HG03469 (cell line): ENCODE data around the gene SPEF2.

Source experiments
- ATAC-seq: cut with Tn5 transposase; IDR thresholded peaks from one replicate; pipeline ENCODE4 v1.9.1; 2021; ENCODE audit warnings: mild to moderate bottlenecking, moderate library complexity, moderate number of reproducible peaks; ENCODE audit not compliant: unreplicated experiment

SPEF2 gene

GRCh38 chr5:35776757-35777156, 159.1 kb downstream of the SPEF2 start:
- ATAC-seq = no peak

GRCh38 chr5:35777358-35778087, 159.9 kb downstream of the SPEF2 start:
- no peak for ATAC-seq

- ATAC-seq = no peak
Observed at GRCh38 chr5:35778259-35778769, 160.7 kb downstream of the SPEF2 start.

GRCh38 chr5:35780236-35780635, 162.6 kb downstream of the SPEF2 start:
- no peak for ATAC-seq

- no peak for ATAC-seq
Observed at GRCh38 chr5:35781181-35781790, 163.6 kb downstream of the SPEF2 start.

- no peak for ATAC-seq
Observed at GRCh38 chr5:35783551-35783950, 165.9 kb downstream of the SPEF2 start.

GRCh38 chr5:35785601-35786085, 168.0 kb downstream of the SPEF2 start:
- ATAC-seq = no peak

- no peak for ATAC-seq
Observed at GRCh38 chr5:35788724-35789123, 171.1 kb downstream of the SPEF2 start.

GRCh38 chr5:35789732-35790456, 172.2 kb downstream of the SPEF2 start:
- ATAC-seq = no peak

- ATAC-seq = no peak
Observed at GRCh38 chr5:35790457-35790822, 172.8 kb downstream of the SPEF2 start.

- no peak for ATAC-seq
Observed at GRCh38 chr5:35794328-35794619, 176.6 kb downstream of the SPEF2 start.

GRCh38 chr5:35794684-35795375, 177.2 kb downstream of the SPEF2 start:
- ATAC-seq = no peak

GRCh38 chr5:35799181-35799580, 181.5 kb downstream of the SPEF2 start:
- no peak for ATAC-seq

GRCh38 chr5:35799753-35800152, 182.1 kb downstream of the SPEF2 start:
- ATAC-seq = no peak

- no peak for ATAC-seq
Observed at GRCh38 chr5:35803191-35803651, 185.6 kb downstream of the SPEF2 start.

GRCh38 chr5:35804201-35804653, 186.6 kb downstream of the SPEF2 start:
- no peak for ATAC-seq

- ATAC-seq = no peak
Observed at GRCh38 chr5:35804841-35805240, 187.2 kb downstream of the SPEF2 start.

GRCh38 chr5:35810601-35811000, 192.9 kb downstream of the SPEF2 start:
- no peak for ATAC-seq

- ATAC-seq = no peak
Observed at GRCh38 chr5:35811108-35811741, 193.6 kb downstream of the SPEF2 start.

GRCh38 chr5:35813521-35813920, 195.9 kb downstream of the SPEF2 start:
- no peak for ATAC-seq
